IPS-15b (cell line): ENCODE data around the gene UBE3A.
A peak's percentile ranks its signal among the peaks of the same experiment; 100 is the strongest.

Source experiments
- H3K27me3 ChIP-seq: one replicate; pipeline ENCODE4 v1.6.1; 2013; ENCODE audit warnings: low read length; ENCODE audit not compliant: control insufficient read depth, insufficient read depth
- H3K36me3 ChIP-seq: one replicate; pipeline ENCODE4 v1.6.1; 2013; ENCODE audit warnings: low read length; ENCODE audit not compliant: control insufficient read depth, insufficient read depth
- H3K4me1 ChIP-seq: one replicate; pipeline ENCODE4 v1.6.1; 2013; ENCODE audit warnings: mild to moderate bottlenecking, low read length; ENCODE audit not compliant: control insufficient read depth, insufficient read depth
- H3K4me3 ChIP-seq: one replicate; pipeline ENCODE4 v1.5.1; 2013; ENCODE audit warnings: low read depth, low read length
- H3K9ac ChIP-seq: one replicate; pipeline ENCODE4 v1.6.1; 2013; ENCODE audit warnings: low read depth, mild to moderate bottlenecking, low read length
- H3K9me3 ChIP-seq: one replicate; pipeline ENCODE4 v1.6.1; 2013; ENCODE audit warnings: mild to moderate bottlenecking, low read length; ENCODE audit not compliant: control insufficient read depth, insufficient read depth

Gene UBE3A

GRCh38 chr15:25436707-25437106 lies 2.1 kb downstream of the UBE3A start:
- H3K4me3 ChIP-seq: peak overlapping the region; percentile 89
- H3K27me3 ChIP-seq: no peaks in the 10 kb centered on the region
- no peaks in the 10 kb centered on the region for H3K36me3 ChIP-seq
- no peaks in the 10 kb centered on the region for H3K4me1 ChIP-seq
- no peak overlapping the region for H3K9ac ChIP-seq
- no peaks in the 10 kb centered on the region for H3K9me3 ChIP-seq

GRCh38 chr15:25435474-25436243 lies 3.2 kb downstream of the UBE3A start:
- Histone ChIP-seq H3K27me3 (no peaks in the 10 kb centered on the region), H3K4me1 (peaks cover 4% of the 10 kb centered on the region), H3K9me3 (no peaks in the 10 kb centered on the region), H3K4me3 (peak overlapping the region; percentile 23), H3K9ac (no peak overlapping the region), H3K36me3 (no peaks in the 10 kb centered on the region)

GRCh38 chr15:25433118-25433865 lies 5.5 kb downstream of the UBE3A start:
- Histone ChIP-seq H3K36me3 (no peaks in the 10 kb centered on the region), H3K27me3 (no peaks in the 10 kb centered on the region), H3K4me1 (peaks cover 4% of the 10 kb centered on the region), H3K9ac (no peak overlapping the region), H3K4me3 (no peak overlapping the region), H3K9me3 (no peaks in the 10 kb centered on the region)

GRCh38 chr15:25431836-25432561 lies 6.8 kb downstream of the UBE3A start:
- Histone ChIP-seq H3K36me3 (no peaks in the 10 kb centered on the region), H3K4me3 (no peak overlapping the region), H3K27me3 (no peaks in the 10 kb centered on the region), H3K4me1 (peaks cover 4% of the 10 kb centered on the region), H3K9ac (no peak overlapping the region), H3K9me3 (no peaks in the 10 kb centered on the region)

GRCh38 chr15:25427861-25428260 lies 11.0 kb downstream of the UBE3A start:
- Histone ChIP-seq H3K27me3 (no peaks in the 10 kb centered on the region), H3K4me1 (peaks cover 4% of the 10 kb centered on the region), H3K36me3 (no peaks in the 10 kb centered on the region), H3K4me3 (no peak overlapping the region), H3K9me3 (no peaks in the 10 kb centered on the region), H3K9ac (no peak overlapping the region)

GRCh38 chr15:25426896-25427610 lies 11.8 kb downstream of the UBE3A start:
- Histone ChIP-seq H3K36me3 (no peaks in the 10 kb centered on the region), H3K9me3 (no peaks in the 10 kb centered on the region), H3K27me3 (no peaks in the 10 kb centered on the region), H3K9ac (no peak overlapping the region), H3K4me1 (peaks cover 4% of the 10 kb centered on the region), H3K4me3 (no peak overlapping the region)

- Histone ChIP-seq H3K9me3 (no peaks in the 10 kb centered on the region), H3K27me3 (no peaks in the 10 kb centered on the region), H3K4me3 (no peak overlapping the region), H3K9ac (no peak overlapping the region), H3K36me3 (no peaks in the 10 kb centered on the region), H3K4me1 (peaks cover 4% of the 10 kb centered on the region)
Measured at GRCh38 chr15:25424073-25424472, 14.8 kb downstream of the UBE3A start.

GRCh38 chr15:25422021-25422420 lies 16.8 kb downstream of the UBE3A start:
- Histone ChIP-seq H3K36me3 (no peaks in the 10 kb centered on the region), H3K9me3 (no peaks in the 10 kb centered on the region), H3K27me3 (no peaks in the 10 kb centered on the region), H3K4me1 (peaks cover 5% of the 10 kb centered on the region), H3K4me3 (no peak overlapping the region), H3K9ac (no peak overlapping the region)

- H3K36me3 ChIP-seq: no peaks in the 10 kb centered on the region
Measured at GRCh38 chr15:25418202-25418601, 20.6 kb downstream of the UBE3A start.

GRCh38 chr15:25417604-25418003 lies 21.2 kb downstream of the UBE3A start:
- no peak overlapping the region for H3K4me3 ChIP-seq
- no peaks in the 10 kb centered on the region for H3K9me3 ChIP-seq
- H3K27me3 ChIP-seq: no peaks in the 10 kb centered on the region
- no peak overlapping the region for H3K9ac ChIP-seq
- no peaks in the 10 kb centered on the region for H3K36me3 ChIP-seq
- H3K4me1 ChIP-seq: peaks cover 10% of the 10 kb centered on the region

More at GRCh38 chr15:25418202-25418601, 20.6 kb downstream of the UBE3A start:
- no peaks in the 10 kb centered on the region for H3K27me3 ChIP-seq
- H3K9ac ChIP-seq: no peak overlapping the region
- no peak overlapping the region for H3K4me3 ChIP-seq
- H3K4me1 ChIP-seq: peaks cover 10% of the 10 kb centered on the region
- no peaks in the 10 kb centered on the region for H3K9me3 ChIP-seq

- Histone ChIP-seq H3K4me1 (peaks cover 10% of the 10 kb centered on the region), H3K9ac (no peak overlapping the region), H3K4me3 (no peak overlapping the region), H3K27me3 (no peaks in the 10 kb centered on the region), H3K9me3 (no peaks in the 10 kb centered on the region), H3K36me3 (no peaks in the 10 kb centered on the region)
Measured at GRCh38 chr15:25416693-25417092, 22.1 kb downstream of the UBE3A start.
